Prostate gland (tissue), 2 donors: ENCODE measurements around the gene FBXW8. TPM values are rescaled to one million over a fixed set of nuclear protein-coding genes. Genes with fewer than 3 reads are reported as not detected.

ENCODE experiments used
- DNase-seq: peaks from one replicate; pipeline ENCODE4 v3.0.0-alpha.2; 2019; ENCODE audit warnings: low spot score
- H3K27ac ChIP-seq, 2 donors: fragments of 200-600 bp; sonication (generic); 2 replicates each; pipeline ENCODE4 v1.5.1; 2017 to 2019
- H3K27me3 ChIP-seq: fragments of 200-600 bp; sonication (generic); replicated peaks from 2 replicates; pipeline ENCODE4 v1.5.1; 2019; ENCODE audit not compliant: insufficient read depth
- H3K36me3 ChIP-seq, 2 donors: fragments of 200-600 bp; sonication (generic); 1 replicate in 1 of 2; 2 replicates in 1 of 2; pipeline versions ENCODE4 v1.5.1 to v1.8.1; 2017 to 2019
- H3K4me1 ChIP-seq: fragments of 200-600 bp; sonication (generic); replicated peaks from 2 replicates; pipeline ENCODE4 v1.5.1; 2019
- H3K4me3 ChIP-seq, 2 donors: fragments of 200-600 bp; sonication (generic); 2 replicates each; pipeline ENCODE4 v1.5.1; 2017 to 2019
- H3K9me3 ChIP-seq: fragments of 200-600 bp; sonication (generic); 2 replicates; pipeline ENCODE4 v1.5.1; 2017
- POLR2A ChIP-seq: fragments of 450-650 bp; IDR thresholded peaks from one replicate; pipeline ENCODE4 v1.6.1; 2016; ENCODE audit warnings: antibody characterized with exemption, mild to moderate bottlenecking
- POLR2AphosphoS5 ChIP-seq: sonication (generic); formaldehyde crosslinking; IDR thresholded peaks from one replicate; pipeline ENCODE4 v1.6.1; 2017; ENCODE audit warnings: antibody characterized with exemption
- WGBS: methylation state at CpG from one replicate; pipeline ENCODE4 v1.1.5; 2018; 5-methylcytosine and 5-hydroxymethylcytosine counted together
- intact Hi-C: fragments of 100-400 bp; cut with DNase I; formaldehyde crosslinking; loops from one replicate; pipeline ENCODE4 v1.14.2; 2022
- total RNA-seq, 2 donors: library from RNA; depleted of rRNA; stranded (reverse); fragments of >200 nt; gene quantifications; one replicate each; pipeline ENCODE4 v1.1.0, GENCODE V29; 2016
- TF ChIP-seq, protein P1 (sequence below), 4 experiments: fragments of 200-600 bp in 2 of 4; fragments of 450-650 bp in 2 of 4; sonication (generic) in 2 of 4; IDR thresholded peaks; 1 replicate in 3 of 4; 2 replicates in 1 of 4; pipeline ENCODE4 v1.5.1; 2016 to 2019; ENCODE audit warnings: antibody characterized with exemption in 4 of 4, mild to moderate bottlenecking in 2 of 4, moderate library complexity in 2 of 4

Gene FBXW8
- total RNA-seq, 2 donors from 2014 or later: 20.8 to 26.7 TPM

GRCh38 chr12:117010693-117011451 is 100.1 kb downstream of the FBXW8 start:
- H3K36me3 ChIP-seq: no peaks in the 10 kb centered on the region
- H3K4me1 ChIP-seq: no peaks in the 10 kb centered on the region
- no peak for DNase-seq
- no peaks in the 10 kb centered on the region for H3K9me3 ChIP-seq
- TF ChIP-seq POLR2A: no peak
- TF ChIP-seq, protein P1, sequence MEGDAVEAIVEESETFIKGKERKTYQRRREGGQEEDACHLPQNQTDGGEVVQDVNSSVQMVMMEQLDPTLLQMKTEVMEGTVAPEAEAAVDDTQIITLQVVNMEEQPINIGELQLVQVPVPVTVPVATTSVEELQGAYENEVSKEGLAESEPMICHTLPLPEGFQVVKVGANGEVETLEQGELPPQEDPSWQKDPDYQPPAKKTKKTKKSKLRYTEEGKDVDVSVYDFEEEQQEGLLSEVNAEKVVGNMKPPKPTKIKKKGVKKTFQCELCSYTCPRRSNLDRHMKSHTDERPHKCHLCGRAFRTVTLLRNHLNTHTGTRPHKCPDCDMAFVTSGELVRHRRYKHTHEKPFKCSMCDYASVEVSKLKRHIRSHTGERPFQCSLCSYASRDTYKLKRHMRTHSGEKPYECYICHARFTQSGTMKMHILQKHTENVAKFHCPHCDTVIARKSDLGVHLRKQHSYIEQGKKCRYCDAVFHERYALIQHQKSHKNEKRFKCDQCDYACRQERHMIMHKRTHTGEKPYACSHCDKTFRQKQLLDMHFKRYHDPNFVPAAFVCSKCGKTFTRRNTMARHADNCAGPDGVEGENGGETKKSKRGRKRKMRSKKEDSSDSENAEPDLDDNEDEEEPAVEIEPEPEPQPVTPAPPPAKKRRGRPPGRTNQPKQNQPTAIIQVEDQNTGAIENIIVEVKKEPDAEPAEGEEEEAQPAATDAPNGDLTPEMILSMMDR (IDR thresholded peaks at IDR 0.05): no peak
- no peak for TF ChIP-seq POLR2AphosphoS5
- H3K27me3 ChIP-seq: no peaks in the 10 kb centered on the region
- intact Hi-C loops: no loop called here
- WGBS: 81% methylated on average over 17 of the region's 17 CpGs
- no peak overlapping the region for H3K27ac ChIP-seq
- H3K4me3 ChIP-seq: no peak overlapping the region

DNA sequence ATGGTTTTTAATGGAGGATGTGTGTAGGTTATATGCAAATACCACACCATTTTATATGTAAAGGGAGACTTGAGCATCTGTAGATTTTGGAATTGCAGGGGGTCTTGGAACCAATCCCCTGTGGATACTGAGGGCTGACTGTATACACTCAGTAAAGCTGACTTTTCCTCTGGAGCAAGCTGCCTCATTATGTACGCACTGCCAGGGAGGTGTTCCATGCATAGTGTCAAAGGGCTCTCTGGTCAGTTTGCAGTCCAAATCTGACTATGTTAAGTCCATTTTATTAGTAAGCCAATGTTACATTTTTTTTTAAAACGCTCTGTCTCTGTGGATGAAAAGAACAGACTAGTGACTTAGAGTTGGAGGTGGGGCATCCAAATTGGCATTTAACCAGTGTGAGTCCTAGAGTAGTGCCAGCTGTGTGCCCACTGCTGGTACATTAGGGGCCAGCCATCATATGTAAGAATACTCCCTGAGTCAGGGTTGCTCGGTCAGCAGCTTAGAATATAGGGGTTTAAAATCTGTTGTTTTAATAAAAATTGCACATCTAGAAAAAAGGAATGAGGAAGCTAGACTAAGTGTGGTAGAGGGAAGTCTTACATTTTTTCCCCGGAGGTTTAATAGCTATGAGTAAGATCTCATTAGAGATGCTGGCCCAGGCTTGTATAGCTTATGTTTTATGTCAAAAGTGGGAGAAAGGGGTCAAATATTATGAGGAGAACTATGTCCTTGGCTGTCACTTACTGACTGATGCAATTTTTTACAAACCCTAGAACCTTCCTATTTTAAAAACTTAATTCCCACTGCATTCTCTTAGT is 101.4 kb downstream of the FBXW8 start:
- Histone ChIP-seq H3K36me3 (no peaks in the 10 kb centered on the region), H3K27ac (no peak overlapping the region), H3K9me3 (no peaks in the 10 kb centered on the region), H3K27me3 (no peaks in the 10 kb centered on the region), H3K4me3 (no peak overlapping the region), H3K4me1 (no peaks in the 10 kb centered on the region)
- 39% methylated on average over 4 of the region's 4 CpGs for WGBS
- intact Hi-C loops: no loop called here
- DNase-seq: no peak
- no peak for TF ChIP-seq POLR2A

DNA sequence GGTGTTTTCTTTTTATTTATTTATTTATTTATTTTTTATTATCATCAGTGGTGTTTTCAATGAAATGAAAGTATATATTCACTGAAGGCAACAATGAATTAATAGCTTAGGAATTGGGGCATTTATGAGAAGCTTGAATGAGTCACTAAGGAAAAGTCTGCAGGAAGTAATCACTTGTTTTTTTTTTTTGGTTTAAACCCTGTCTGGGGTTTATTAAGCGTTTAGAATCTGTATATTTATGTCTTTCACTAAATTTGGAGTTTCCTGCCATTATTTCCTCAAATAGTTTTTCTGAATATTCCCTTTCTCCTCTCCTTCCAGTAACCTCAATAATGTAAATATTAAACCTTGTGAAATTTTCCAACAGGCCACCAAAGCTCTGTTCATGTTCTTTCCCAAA is 103.0 kb downstream of the FBXW8 start:
- intact Hi-C loops: no loop called here
- no peaks in the 10 kb centered on the region for H3K36me3 ChIP-seq
- no peaks in the 10 kb centered on the region for H3K9me3 ChIP-seq
- no peak overlapping the region for H3K27ac ChIP-seq
- H3K27me3 ChIP-seq: no peaks in the 10 kb centered on the region
- no peak for TF ChIP-seq POLR2AphosphoS5
- TF ChIP-seq, protein P1 (IDR thresholded peaks at IDR 0.05): no peak
- no peak for TF ChIP-seq POLR2A
- H3K4me3 ChIP-seq: no peak overlapping the region
- WGBS: 95% methylated on average over 1 of the region's 1 CpG
- no peak for DNase-seq
- no peaks in the 10 kb centered on the region for H3K4me1 ChIP-seq

GRCh38 chr12:117014342-117014887 is 103.7 kb downstream of the FBXW8 start:
- Histone ChIP-seq H3K4me3 (no peak overlapping the region), H3K27ac (no peak overlapping the region), H3K4me1 (no peaks in the 10 kb centered on the region), H3K36me3 (no peaks in the 10 kb centered on the region), H3K27me3 (no peaks in the 10 kb centered on the region), H3K9me3 (no peaks in the 10 kb centered on the region)
- no peak for TF ChIP-seq POLR2A
- intact Hi-C loops: no loop called here
- 86% methylated on average over 8 of the region's 8 CpGs for WGBS
- no peak for DNase-seq

GRCh38 chr12:117015811-117016210 is 105.1 kb downstream of the FBXW8 start:
- intact Hi-C loops: no loop called here
- DNase-seq: no peak
- TF ChIP-seq, protein P1 (IDR thresholded peaks at IDR 0.05): no peak
- no peak for TF ChIP-seq POLR2AphosphoS5
- TF ChIP-seq POLR2A: no peak
- Histone ChIP-seq H3K27ac (no peak overlapping the region), H3K36me3 (no peaks in the 10 kb centered on the region), H3K27me3 (no peaks in the 10 kb centered on the region), H3K4me1 (no peaks in the 10 kb centered on the region), H3K9me3 (no peaks in the 10 kb centered on the region), H3K4me3 (no peak overlapping the region)
